Ectodermal cell (in vitro differentiated cells): ENCODE results near the gene SLC24A3.

Source experiments
- H3K27ac ChIP-seq: 2 replicates; pipeline ENCODE4 v1.7.0; 2013; ENCODE audit warnings: mild to moderate bottlenecking, low read depth, low read length; ENCODE audit not compliant: insufficient read depth, poor library complexity, severe bottlenecking
- H3K27me3 ChIP-seq: 2 replicates; pipeline ENCODE4 v1.7.0; 2013; ENCODE audit warnings: mild to moderate bottlenecking, low read length; ENCODE audit not compliant: insufficient read depth, control insufficient read depth, poor library complexity, severe bottlenecking
- H3K36me3 ChIP-seq: one replicate; pipeline ENCODE4 v1.7.0; 2013; ENCODE audit warnings: low read length; ENCODE audit not compliant: control insufficient read depth, insufficient read depth
- H3K4me1 ChIP-seq: one replicate; pipeline ENCODE4 v1.7.0; 2013; ENCODE audit warnings: low read length; ENCODE audit not compliant: control insufficient read depth, insufficient read depth
- H3K4me3 ChIP-seq: 2 replicates; pipeline ENCODE4 v1.7.0; 2013; ENCODE audit warnings: low read depth, low read length, control low read depth; ENCODE audit not compliant: insufficient read depth
- H3K9me3 ChIP-seq: 2 replicates; pipeline ENCODE4 v1.7.0; 2013; ENCODE audit warnings: mild to moderate bottlenecking, low read length, moderate library complexity; ENCODE audit not compliant: control insufficient read depth
- WGBS, 2 experiments: methylation state at CpG; one replicate each; pipeline ENCODE4 v1.1.7; 2013; ENCODE audit warnings: missing lambda C conversion rate in 2 of 2; 5-methylcytosine and 5-hydroxymethylcytosine counted together

The SLC24A3 gene

DNA sequence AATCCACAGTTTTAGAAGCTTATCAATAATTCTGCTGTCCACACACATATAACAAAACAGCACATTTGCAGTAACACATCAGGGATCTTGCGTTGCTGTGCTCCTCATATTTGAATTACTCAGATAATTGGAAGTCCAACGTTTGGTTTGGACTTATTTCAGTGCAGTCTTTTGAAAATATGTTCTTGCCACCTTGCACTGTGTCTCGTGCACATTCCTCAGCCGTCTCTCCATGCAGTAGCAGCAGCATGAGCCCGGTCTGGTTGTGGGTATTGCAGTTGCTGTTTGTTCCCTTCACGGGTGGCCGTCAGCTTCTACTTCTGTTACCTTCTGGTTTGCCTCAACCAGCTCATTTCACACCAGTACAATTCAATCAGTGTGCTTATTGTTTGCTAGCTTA, 215.5 kb downstream of the SLC24A3 start:
- peaks cover 18% of the 10 kb centered on the region for H3K4me1 ChIP-seq
- H3K27ac ChIP-seq: no peak overlapping the region
- no peak overlapping the region for H3K4me3 ChIP-seq
- WGBS, 2 experiments: 87 to 90% methylated on average over 7 of the region's 7 CpGs
- H3K27me3 ChIP-seq: no peaks in the 10 kb centered on the region
- H3K9me3 ChIP-seq: no peaks in the 10 kb centered on the region
- H3K36me3 ChIP-seq: no peaks in the 10 kb centered on the region

DNA sequence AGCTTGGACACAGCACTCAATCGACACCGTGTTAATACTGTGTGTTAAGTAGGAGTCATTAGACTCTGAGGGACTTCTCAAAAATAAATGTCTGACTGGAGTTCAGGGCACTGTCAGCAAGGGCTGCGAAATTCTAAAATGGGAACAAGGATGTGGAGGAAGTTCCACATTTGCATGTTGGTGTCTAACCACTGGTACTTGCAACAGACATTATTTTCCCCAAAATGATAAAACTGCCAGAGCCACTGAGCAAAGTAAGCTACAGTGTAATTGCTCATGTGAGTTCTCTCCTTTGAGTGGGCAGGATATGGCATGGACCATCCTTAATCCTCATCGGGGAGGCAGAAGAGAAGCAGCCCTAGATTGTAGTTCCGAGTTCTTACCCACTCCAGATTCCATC, 215.9 kb downstream of the SLC24A3 start:
- no peaks in the 10 kb centered on the region for H3K36me3 ChIP-seq
- peaks cover 14% of the 10 kb centered on the region for H3K4me1 ChIP-seq
- H3K4me3 ChIP-seq: no peak overlapping the region
- no peaks in the 10 kb centered on the region for H3K27me3 ChIP-seq
- H3K27ac ChIP-seq: no peak overlapping the region
- H3K9me3 ChIP-seq: no peaks in the 10 kb centered on the region
- WGBS, 2 experiments: 91 to 96% methylated on average over 5 of the region's 5 CpGs

DNA sequence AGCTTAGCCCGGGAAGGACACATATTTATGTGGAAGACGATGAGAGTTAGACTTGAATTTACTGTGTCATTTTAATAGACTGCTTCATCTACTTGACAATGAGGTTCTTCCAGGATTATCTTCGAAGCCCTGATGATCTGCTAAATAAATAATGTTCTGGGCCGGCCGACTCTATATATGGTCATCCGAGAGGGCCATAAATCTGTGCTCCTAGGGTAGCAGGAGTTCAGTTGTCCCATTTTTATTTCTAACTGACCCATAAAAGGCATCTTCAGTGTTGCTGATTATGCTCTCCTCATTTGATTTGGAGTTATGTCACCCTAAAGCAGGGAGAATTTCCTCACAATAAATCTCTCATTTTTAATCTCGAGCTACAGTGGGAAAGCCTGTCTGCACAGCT, 217.1 kb downstream of the SLC24A3 start:
- H3K27me3 ChIP-seq: no peaks in the 10 kb centered on the region
- H3K4me1 ChIP-seq: peaks cover 8% of the 10 kb centered on the region
- 90% methylated on average over 7 of the region's 7 CpGs for WGBS, 2 experiments
- H3K27ac ChIP-seq: no peak overlapping the region
- H3K9me3 ChIP-seq: no peaks in the 10 kb centered on the region
- H3K4me3 ChIP-seq: no peak overlapping the region
- no peaks in the 10 kb centered on the region for H3K36me3 ChIP-seq

DNA sequence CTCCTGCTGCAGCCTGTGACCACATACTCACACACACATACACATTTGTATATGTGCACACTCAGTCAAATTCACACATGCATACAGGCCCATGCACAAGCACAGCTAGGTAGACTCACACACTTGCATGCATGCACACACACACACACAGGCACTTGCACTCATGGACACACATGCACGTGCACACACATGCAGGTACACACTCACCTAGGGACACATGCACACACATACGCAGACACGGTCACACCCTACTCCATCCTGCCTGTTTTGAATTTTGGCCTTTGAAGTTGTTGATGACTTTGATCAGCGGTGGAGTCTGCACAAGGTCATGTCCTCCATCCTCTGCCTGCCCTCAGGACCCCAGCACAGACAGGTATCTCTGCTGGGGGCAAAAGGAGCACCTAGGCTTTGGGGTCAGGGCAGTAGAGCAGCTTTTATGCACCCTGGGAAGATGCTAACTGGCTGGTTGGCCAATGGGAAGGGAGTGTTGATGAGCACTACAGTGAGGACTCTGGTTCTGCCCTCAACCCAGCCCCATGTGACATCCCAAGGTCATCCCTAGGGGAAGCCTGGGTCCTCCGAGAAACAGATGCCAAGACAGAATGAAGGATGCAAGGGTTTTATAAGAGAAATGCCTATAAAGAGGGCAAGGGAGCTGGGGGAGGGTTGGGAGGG, 218.3 kb downstream of the SLC24A3 start:
- H3K27ac ChIP-seq: no peak overlapping the region
- H3K36me3 ChIP-seq: no peaks in the 10 kb centered on the region
- H3K27me3 ChIP-seq: no peaks in the 10 kb centered on the region
- no peaks in the 10 kb centered on the region for H3K9me3 ChIP-seq
- WGBS, 2 experiments: 94 to 96% methylated on average over 5 of the region's 5 CpGs
- no peak overlapping the region for H3K4me3 ChIP-seq
- H3K4me1 ChIP-seq: peaks cover 8% of the 10 kb centered on the region

DNA sequence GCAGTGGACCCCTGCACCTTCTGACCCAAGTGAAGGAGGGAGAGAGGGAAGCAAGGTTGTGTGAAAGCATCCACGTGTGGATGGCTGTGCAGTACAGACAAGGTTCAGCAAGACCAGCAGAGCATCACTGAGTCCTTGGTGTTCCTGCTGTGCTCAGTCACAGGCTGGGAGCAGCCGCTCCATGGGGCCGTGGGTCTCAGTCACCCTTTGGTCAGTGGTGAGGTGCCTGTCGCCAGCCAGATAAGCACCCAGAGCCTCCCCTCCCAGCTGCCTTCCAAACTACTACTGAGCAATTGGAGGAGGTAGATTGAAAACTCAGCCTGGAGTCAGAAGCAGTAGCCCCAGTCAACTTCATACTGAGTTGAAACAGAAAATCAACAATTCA, 218.9 kb downstream of the SLC24A3 start:
- Histone ChIP-seq H3K27me3 (no peaks in the 10 kb centered on the region), H3K9me3 (no peaks in the 10 kb centered on the region), H3K27ac (no peak overlapping the region), H3K4me1 (peaks cover 8% of the 10 kb centered on the region), H3K36me3 (no peaks in the 10 kb centered on the region), H3K4me3 (no peak overlapping the region)
- 65 to 71% methylated on average over 4 of the region's 4 CpGs for WGBS, 2 experiments

DNA sequence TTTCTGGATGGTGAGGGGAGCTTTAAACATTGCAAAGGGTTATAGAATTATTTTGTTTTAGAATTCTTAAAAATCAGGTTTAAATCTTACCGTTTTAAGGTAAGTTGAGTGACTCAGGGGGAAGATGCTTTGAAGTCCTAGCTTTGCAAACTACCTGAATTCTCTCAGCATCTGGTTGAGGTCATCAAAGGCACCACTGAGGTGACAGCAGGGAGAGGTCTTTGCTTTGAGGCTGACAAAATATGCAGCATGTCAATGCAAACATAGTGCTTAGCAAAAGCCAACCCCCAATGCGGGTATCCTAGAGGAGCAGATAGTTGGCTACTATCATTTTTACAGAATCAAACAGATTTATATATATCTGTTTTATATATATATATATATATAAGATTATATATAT, 219.5 kb downstream of the SLC24A3 start:
- Histone ChIP-seq H3K27ac (no peak overlapping the region), H3K36me3 (no peaks in the 10 kb centered on the region), H3K27me3 (no peaks in the 10 kb centered on the region), H3K4me1 (peaks cover 8% of the 10 kb centered on the region), H3K4me3 (no peak overlapping the region), H3K9me3 (no peaks in the 10 kb centered on the region)
- WGBS, 2 experiments: 47 to 50% methylated on average over 1 of the region's 2 CpGs

DNA sequence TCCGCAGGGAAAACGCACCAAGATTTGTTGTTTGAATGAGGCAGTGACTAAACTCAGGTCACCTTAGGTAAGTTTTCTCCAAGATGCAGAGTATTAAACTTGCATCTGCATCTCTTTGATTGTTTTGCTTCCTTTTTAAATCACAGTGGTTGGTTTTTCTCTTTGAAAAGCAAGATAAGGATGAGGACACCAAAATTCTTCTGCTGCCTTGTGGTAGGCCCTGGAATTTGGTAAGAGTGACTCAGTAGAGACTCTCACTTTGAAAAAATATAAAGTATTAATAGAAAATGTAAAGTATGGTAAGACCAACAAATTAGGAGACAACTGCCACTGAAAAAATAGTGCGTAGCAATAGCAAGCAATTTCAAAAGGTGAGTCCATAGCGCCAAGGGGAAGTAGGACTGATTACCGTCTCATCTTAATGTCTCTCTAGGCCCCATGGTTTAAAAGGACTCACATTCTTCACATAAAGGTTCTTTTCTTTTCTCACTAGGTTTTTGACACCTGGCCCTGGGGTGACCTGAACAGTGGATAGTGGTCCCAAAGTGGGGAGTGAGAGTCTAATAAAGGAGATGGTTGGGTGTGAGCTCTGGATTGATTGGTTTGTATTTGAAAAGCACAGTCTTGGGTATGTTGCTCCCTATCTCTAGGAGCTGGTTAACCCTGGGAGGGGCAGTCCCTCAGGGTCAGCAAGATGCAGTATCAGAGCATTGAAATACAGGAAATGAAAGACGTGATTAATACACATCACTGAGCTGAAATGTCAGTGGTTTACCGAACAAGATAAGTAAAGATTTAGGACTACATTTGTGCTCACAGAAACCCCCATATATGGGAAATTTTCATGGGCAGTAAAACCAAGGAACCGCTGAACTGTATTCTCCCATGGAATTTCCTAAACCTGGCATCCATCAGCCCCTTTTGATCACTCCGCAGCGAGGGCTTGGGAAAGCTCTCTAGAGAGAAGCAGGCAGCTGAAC, 221.2 kb downstream of the SLC24A3 start:
- no peaks in the 10 kb centered on the region for H3K9me3 ChIP-seq
- no peak overlapping the region for H3K4me3 ChIP-seq
- no peak overlapping the region for H3K27ac ChIP-seq
- no peaks in the 10 kb centered on the region for H3K4me1 ChIP-seq
- whole genome bisulfite sequencing, 2 experiments: 75 to 78% methylated on average over 10 of the region's 10 CpGs
- H3K36me3 ChIP-seq: no peaks in the 10 kb centered on the region
- no peaks in the 10 kb centered on the region for H3K27me3 ChIP-seq

DNA sequence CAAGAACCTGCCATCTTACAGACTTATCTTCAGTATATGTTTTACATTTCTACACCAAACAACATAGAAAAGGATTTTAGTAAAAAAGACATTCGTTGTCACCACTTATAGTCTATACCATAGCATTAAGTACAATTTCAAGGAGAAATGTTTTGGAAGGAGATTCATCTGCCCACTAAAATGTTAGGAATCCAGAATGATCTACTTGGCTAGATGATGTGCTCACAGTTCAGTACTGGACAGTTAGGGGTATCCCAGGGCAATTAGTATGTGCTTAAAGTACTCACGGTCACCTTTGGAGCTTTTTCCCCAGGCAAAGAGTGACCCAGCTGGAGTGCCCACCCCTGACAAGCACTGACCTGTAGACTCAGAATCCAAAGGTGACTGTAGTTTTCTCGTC, 222.9 kb downstream of the SLC24A3 start:
- Histone ChIP-seq H3K27ac (no peak overlapping the region), H3K9me3 (no peaks in the 10 kb centered on the region), H3K4me3 (no peak overlapping the region), H3K36me3 (no peaks in the 10 kb centered on the region), H3K27me3 (no peaks in the 10 kb centered on the region), H3K4me1 (no peaks in the 10 kb centered on the region)
- WGBS, 2 experiments: 90 to 96% methylated on average over 2 to 3 of the region's 3 CpGs

DNA sequence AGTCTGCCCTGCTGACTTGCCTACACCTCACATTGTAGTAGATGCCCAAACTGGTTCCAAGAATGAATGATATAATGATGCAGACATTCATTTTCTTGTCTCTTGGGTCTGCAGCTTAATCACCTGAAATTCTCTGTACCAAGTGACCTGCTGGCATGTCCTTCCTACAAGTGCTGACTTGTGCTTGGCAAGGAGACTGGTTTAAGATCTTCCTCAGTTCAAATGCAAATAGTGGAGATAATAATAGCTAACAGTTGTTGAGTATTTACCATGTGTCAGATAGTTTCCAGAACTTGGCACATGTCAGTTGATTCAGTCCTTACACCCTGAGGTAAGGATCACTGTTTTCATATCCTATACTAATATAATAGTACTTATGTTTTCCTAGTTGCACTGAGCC, 223.4 kb downstream of the SLC24A3 start:
- Histone ChIP-seq H3K27ac (no peak overlapping the region), H3K4me3 (no peak overlapping the region), H3K9me3 (no peaks in the 10 kb centered on the region), H3K4me1 (no peaks in the 10 kb centered on the region), H3K36me3 (no peaks in the 10 kb centered on the region), H3K27me3 (no peaks in the 10 kb centered on the region)

DNA sequence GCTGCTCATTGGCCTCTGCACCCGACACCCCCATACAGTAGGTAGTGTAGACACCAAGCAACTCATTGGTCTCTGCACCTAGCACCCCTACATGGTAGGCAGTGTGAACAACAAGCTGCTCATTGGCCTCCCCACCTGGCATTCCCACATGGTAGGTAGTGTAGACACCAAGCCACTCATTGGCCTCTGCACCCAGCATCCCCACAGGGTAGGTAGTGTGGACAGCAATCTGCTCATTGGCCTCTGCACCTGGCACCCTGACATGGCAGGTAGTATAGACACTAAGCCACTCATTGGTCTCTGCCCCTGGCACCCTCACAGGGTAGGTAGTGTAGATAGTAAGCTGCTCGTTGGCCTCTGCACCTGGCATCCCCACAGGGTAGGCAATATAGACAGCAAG, 226.0 kb downstream of the SLC24A3 start:
- 90 to 92% methylated on average over 2 of the region's 2 CpGs for WGBS, 2 experiments
- no peak overlapping the region for H3K4me3 ChIP-seq
- H3K36me3 ChIP-seq: no peaks in the 10 kb centered on the region
- no peak overlapping the region for H3K27ac ChIP-seq
- H3K27me3 ChIP-seq: no peaks in the 10 kb centered on the region
- H3K4me1 ChIP-seq: no peaks in the 10 kb centered on the region
- no peaks in the 10 kb centered on the region for H3K9me3 ChIP-seq
